H7 (cell line): ENCODE data around the gene FDXR. TPM values are rescaled to one million over a fixed set of nuclear protein-coding genes. Genes with fewer than 3 reads are reported as not detected.
A peak's percentile ranks its signal among the peaks of the same experiment; 100 is the strongest.

Source experiments
- DNase-seq: peaks from one replicate; pipeline ENCODE4 v3.0.0; 2012
- H3K27me3 ChIP-seq: 2 replicates; pipeline ENCODE4 v1.6.0; 2011; ENCODE audit warnings: mild to moderate bottlenecking, low read length; ENCODE audit not compliant: control insufficient read depth, insufficient read depth
- H3K36me3 ChIP-seq: replicated peaks from 2 replicates; pipeline ENCODE4 v1.5.1; 2011; ENCODE audit warnings: low read length; ENCODE audit not compliant: control insufficient read depth, insufficient read depth
- H3K4me3 ChIP-seq: 2 replicates; pipeline ENCODE4 v1.5.1; 2011; ENCODE audit warnings: low read depth, mild to moderate bottlenecking, control low read depth, low read length, moderate library complexity; ENCODE audit not compliant: insufficient read depth
- total RNA-seq: library from RNA; depleted of rRNA; stranded (reverse); fragments of >200 nt; shearing (Covaris generic); gene quantifications from 2 replicates; pipeline ENCODE4 v1.2.3, GENCODE V29; 2014

The FDXR gene
- total RNA-seq, 1 experiment from 2014 or later = 9.7 TPM

DNA sequence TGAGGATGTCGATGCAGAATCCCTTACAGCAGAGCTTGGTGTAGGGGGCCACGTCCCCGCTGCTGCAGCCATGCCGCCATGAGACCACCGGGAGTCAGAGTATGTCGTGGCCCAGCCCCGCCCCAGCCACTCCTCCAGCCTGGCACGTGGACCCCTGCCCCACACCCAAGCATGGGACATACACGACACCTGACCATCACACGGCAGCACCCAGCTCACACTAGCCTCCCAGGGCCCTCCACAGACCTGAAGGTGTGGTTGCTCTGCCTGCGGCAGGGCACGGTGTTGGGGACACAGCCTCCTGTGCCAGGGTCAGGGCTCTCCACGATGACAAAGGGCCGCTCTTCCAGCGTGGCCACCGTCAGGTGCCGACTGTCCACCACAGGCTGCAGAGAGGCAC, 22.5 kb downstream of the FDXR start:
- H3K27me3 ChIP-seq = peaks cover 70% of the 10 kb centered on the region
- no peak overlapping the region for H3K4me3 ChIP-seq
- DNase-seq = no peak
- H3K36me3 ChIP-seq = no peaks in the 10 kb centered on the region

DNA sequence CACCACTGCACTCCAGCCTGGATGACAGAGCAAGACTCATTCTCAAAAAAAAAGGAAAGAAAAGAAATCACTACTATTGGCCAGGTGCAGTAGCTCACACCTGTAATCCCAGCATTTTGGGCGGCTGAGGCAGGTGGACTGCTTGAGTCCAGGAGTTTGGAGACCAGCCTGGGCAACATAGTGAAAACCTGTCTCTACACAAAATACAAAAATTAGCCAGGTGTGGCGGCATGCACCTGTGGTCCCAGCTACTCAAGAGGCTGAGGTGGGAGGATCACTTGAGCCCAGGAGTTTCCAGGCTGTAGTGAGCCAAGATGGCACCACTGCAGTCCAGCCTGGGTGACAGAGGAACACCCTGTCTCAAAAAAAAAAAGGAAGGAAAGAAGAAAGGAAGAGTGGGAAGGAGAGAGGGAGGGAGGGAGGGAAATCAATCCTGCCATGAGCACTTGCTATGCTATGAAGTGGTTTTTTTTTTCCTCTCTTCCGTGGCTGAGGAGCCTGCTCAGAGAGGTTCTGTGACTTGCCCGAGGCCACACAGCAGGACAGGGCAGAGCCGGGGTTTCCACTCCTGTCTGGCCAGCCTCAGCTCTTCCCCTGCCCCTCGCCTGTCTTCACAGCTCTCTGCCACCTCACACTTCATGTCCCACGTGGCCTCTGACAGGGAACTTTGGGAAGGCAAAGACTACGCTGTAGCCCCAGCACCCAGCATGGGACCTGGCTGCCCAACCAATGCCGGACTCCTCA, 24.0 kb downstream of the FDXR start:
- peaks cover 63% of the 10 kb centered on the region for H3K27me3 ChIP-seq

GRCh38 chr17:74846621-74847020, 26.2 kb downstream of the FDXR start:
- peaks cover 60% of the 10 kb centered on the region for H3K27me3 ChIP-seq
- no peak overlapping the region for H3K4me3 ChIP-seq
- DNase-seq = no peak
- no peaks in the 10 kb centered on the region for H3K36me3 ChIP-seq

More for the DNA sequence above, 24.0 kb downstream of the FDXR start:
- DNase-seq = no peak
- Histone ChIP-seq H3K4me3 (no peak overlapping the region), H3K36me3 (no peaks in the 10 kb centered on the region)

GRCh38 chr17:74843352-74843627, 29.5 kb downstream of the FDXR start:
- Histone ChIP-seq H3K4me3 (no peak overlapping the region), H3K27me3 (peaks cover 42% of the 10 kb centered on the region), H3K36me3 (no peaks in the 10 kb centered on the region)
- no peak for DNase-seq

DNA sequence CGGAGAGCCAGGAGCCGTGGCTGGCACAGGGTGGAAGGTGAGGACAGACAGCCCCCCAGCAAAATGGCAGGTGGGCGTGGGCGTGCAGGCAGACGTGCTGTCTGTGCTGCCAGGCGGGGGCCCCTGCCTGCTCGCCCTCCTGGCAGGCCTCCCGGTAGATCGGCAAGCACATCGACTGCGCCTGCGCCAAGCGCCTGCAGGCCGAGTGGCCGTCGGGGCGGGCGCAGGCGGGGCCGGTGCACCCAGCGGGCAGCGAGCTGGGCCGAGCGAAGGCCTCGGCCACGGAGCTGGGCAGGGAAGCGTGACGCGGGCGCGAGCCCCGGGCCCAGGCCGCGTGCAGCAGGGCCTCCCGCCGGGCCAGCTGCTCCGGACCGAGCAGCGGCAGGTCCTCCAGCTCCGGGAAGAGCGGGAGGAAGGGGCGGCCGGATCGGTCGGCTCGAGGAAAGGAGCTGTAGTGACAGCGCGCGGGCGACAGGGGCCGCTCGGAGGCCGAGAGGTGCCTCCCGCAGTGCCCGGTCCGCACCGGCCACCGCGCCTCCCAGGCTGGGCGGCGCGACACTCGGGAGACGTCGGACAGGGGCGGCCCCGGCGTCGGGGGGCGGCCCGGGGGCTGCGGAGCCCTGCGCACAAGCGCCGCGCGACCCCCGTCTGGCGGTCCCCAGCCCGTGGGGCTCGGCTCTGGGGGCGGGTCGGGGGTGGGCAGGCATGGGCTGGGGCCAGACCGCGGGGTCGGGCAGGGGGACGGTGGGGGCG, 30.0 kb downstream of the FDXR start:
- Histone ChIP-seq H3K4me3 (peak overlapping the region; percentile 39), H3K27me3 (peaks cover 39% of the 10 kb centered on the region), H3K36me3 (no peaks in the 10 kb centered on the region)
- peak; percentile 98 for DNase-seq

DNA sequence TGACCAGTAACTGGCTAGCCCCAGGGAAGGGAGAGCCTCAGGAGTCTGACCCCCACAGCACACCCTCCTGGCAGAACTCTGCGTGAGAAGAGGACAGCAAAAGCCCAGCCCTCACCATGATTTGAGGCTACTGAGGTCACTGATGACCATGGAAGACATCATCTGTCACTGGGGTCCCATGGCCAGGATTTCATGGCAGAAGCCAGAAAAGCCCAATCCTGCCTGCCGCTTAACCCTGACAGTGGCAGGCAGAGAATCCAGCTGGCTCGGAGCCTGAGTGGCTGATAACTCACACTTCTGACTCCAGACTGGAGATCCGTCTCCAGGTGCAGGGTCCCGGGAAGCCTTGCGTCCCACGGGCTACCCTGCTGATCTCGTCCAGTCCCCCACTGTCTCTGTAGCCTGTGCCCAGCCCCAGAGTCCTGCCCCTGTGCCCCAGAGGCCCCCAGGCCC, 30.6 kb downstream of the FDXR start:
- Histone ChIP-seq H3K36me3 (no peaks in the 10 kb centered on the region), H3K27me3 (peaks cover 38% of the 10 kb centered on the region), H3K4me3 (no peak overlapping the region)
- no peak for DNase-seq

DNA sequence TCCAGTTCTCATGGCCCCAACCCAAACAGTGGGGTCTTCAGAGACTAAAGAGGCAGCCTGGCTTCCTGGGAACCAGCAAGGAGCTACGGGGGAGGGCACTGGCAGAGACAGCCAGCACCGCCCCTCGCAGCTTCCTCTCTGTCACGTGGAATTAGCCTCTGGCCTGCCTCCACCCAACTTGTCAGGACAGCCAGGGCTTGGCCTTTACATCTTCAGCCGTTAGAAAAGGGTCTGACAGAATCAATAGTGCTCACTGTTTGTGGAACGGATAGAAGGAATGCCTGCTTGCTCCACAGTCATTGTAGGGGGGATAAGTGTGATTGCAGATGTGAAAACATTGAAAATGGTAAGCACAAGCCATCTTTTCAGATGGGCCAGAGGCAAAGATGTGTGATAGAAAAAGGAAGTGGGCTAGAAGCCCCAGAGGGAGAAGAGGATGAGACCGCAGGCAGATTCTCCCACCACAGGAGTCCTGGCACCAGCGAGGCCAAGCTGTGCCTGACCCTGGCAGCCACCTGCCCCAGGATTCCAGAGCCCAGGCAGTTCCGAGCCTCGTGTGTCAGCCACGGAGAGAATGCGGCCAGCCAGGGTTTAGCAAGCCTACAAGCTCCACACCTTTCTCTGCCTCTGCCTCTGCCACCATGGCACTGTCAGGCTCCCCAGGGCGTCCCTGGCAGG, 31.7 kb downstream of the FDXR start:
- H3K27me3 ChIP-seq = peaks cover 35% of the 10 kb centered on the region
- no peak overlapping the region for H3K4me3 ChIP-seq
- peak; percentile 83 for DNase-seq
- no peaks in the 10 kb centered on the region for H3K36me3 ChIP-seq

DNA sequence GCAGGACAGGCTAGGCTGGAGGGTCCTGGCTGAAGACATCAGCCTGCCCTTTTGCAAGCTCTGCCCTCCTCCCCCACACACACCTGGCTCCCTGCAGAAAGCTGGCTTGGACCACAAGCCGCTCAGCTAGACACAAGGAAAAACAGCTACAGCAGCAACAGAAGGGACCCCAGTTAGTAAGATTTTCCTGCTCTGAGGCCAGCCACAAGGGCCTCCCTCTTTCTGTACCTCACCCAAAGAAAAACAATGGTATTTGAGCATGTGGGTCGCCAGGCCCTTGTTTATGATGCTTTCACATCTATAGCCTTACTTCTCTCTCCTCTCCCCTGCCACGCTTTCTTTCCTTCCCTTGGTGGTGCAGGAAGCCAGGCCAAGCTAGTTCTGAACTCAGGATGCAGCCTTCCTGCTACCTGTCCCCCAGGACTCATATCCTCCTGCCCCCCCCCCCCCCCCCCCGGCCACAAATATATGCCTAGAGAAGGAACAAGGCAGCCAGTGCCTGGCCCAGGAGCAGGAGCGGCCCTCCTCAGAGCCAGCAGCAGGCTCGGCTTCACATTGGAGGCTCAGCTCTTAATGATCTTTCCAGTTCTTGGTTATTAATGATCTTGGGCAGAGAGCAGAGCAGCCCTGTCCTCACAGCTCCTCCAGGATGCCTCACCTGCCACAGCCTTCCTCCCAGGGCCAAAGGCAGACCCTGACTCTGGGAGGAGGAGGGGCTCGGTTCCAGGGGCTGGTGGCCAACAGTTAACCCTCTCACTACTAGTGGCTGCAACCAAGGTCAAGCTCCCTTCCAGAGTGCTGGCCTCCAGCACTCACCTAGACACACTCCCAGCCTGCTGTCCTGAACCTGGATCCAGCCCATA, 32.6 kb downstream of the FDXR start:
- Histone ChIP-seq H3K27me3 (peaks cover 27% of the 10 kb centered on the region), H3K36me3 (no peaks in the 10 kb centered on the region), H3K4me3 (no peak overlapping the region)
- DNase-seq = peak; percentile 90

- no peak for DNase-seq
- no peaks in the 10 kb centered on the region for H3K36me3 ChIP-seq
- H3K4me3 ChIP-seq = no peak overlapping the region
- H3K27me3 ChIP-seq = peaks cover 14% of the 10 kb centered on the region
These were observed 34.5 kb downstream of the FDXR start for GRCh38 chr17:74838274-74838673.

- H3K4me3 ChIP-seq = no peak overlapping the region
These were observed 35.9 kb downstream of the FDXR start for GRCh38 chr17:74836691-74837467.

GRCh38 chr17:74836191-74836590, 36.6 kb downstream of the FDXR start:
- Histone ChIP-seq H3K4me3 (no peak overlapping the region), H3K27me3 (no peaks in the 10 kb centered on the region), H3K36me3 (no peaks in the 10 kb centered on the region)
- DNase-seq = no peak

More at GRCh38 chr17:74836691-74837467, 35.9 kb downstream of the FDXR start:
- no peak for DNase-seq
- peaks cover 7% of the 10 kb centered on the region for H3K27me3 ChIP-seq
- no peaks in the 10 kb centered on the region for H3K36me3 ChIP-seq

GRCh38 chr17:74833501-74834377, 39.1 kb downstream of the FDXR start:
- no peak overlapping the region for H3K4me3 ChIP-seq
- H3K27me3 ChIP-seq = no peaks in the 10 kb centered on the region
- no peaks in the 10 kb centered on the region; the same call in 1 of the 2 replicates for H3K36me3 ChIP-seq
- no peak for DNase-seq

DNA sequence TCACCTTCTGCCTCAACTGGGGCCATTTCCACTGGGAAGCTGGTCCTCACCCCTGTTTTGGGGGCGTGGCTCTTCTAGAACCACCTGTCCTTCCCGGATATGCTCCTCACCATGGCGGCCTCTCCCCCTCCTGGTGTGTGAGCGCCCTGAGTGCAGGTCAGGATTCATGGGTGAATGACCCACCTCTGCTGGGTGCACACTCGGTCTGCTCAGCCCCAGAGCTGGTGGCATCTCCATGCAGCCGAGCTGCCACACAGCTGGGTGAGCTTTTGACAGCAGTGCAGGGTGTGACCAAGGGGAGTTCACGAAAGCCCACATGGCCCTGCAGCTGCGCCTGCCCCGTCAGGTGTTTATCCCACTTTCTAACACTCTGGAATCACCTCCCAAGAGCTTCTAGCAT, 40.4 kb downstream of the FDXR start:
- Histone ChIP-seq H3K4me3 (no peak overlapping the region), H3K36me3 (no peaks in the 10 kb centered on the region; the same call in 1 of the 2 replicates), H3K27me3 (no peaks in the 10 kb centered on the region)
- no peak for DNase-seq
